HUDEP-2 (cell line): ENCODE measurements around the gene ADAMTS19.

Experiments
- DNase-seq, 76 experiments: peaks; one replicate each; lab custom pipeline; 2025; ENCODE audit not compliant: unreplicated experiment in 76 of 76; lab: John Stamatoyannopoulos, UW

Gene ADAMTS19

GRCh38 chr5:129670957-129671500 lies 210.9 kb downstream of the ADAMTS19 start:
- no peak for DNase-seq

- DNase-seq: no peak
These were observed 211.9 kb downstream of the ADAMTS19 start for GRCh38 chr5:129672006-129672405.

GRCh38 chr5:129679671-129680070 lies 219.6 kb downstream of the ADAMTS19 start:
- DNase-seq: no peak

GRCh38 chr5:129687941-129688340 lies 227.8 kb downstream of the ADAMTS19 start:
- DNase-seq: no peak

GRCh38 chr5:129689045-129689444 lies 228.9 kb downstream of the ADAMTS19 start:
- DNase-seq: no peak

- no peak for DNase-seq
These were observed 231.1 kb downstream of the ADAMTS19 start for GRCh38 chr5:129691220-129691619.

GRCh38 chr5:129696636-129697035 lies 236.5 kb downstream of the ADAMTS19 start:
- DNase-seq: no peak

- no peak for DNase-seq
These were observed 238.6 kb downstream of the ADAMTS19 start for GRCh38 chr5:129698661-129699060.

- no peak for DNase-seq
These were observed 256.1 kb downstream of the ADAMTS19 start for GRCh38 chr5:129716235-129716634.

- no peak for DNase-seq
These were observed 256.6 kb downstream of the ADAMTS19 start for GRCh38 chr5:129716651-129717050.

- no peak for DNase-seq
These were observed 257.7 kb downstream of the ADAMTS19 start for GRCh38 chr5:129717751-129718310.

GRCh38 chr5:129718471-129719090 lies 258.5 kb downstream of the ADAMTS19 start:
- no peak for DNase-seq

- no peak for DNase-seq
These were observed 264.1 kb downstream of the ADAMTS19 start for GRCh38 chr5:129724222-129724621.

GRCh38 chr5:129724647-129725046 lies 264.5 kb downstream of the ADAMTS19 start:
- no peak for DNase-seq

- no peak for DNase-seq
These were observed 279.7 kb downstream of the ADAMTS19 start for GRCh38 chr5:129739773-129740172.

GRCh38 chr5:129743541-129744187 lies 283.6 kb downstream of the ADAMTS19 start:
- DNase-seq: no peak

GRCh38 chr5:129745997-129746396 lies 285.9 kb downstream of the ADAMTS19 start:
- no peak for DNase-seq

- no peak for DNase-seq
These were observed 286.8 kb downstream of the ADAMTS19 start for GRCh38 chr5:129746876-129747275.

- DNase-seq: no peak
These were observed 287.7 kb downstream of the ADAMTS19 start, which contains the start of gene MINAR2 for GRCh38 chr5:129747572-129748407. TSS of gene MINAR2 (plus strand) at chr5:129748094. CDS start at chr5:129748191, 97 bp downstream.

GRCh38 chr5:129748913-129749880 lies 289.1 kb downstream of the ADAMTS19 start:
- DNase-seq: no peak
